A549 (cell line): Measurements from ENCODE around the gene MAP1LC3B2. TPM values are rescaled to one million over a fixed set of nuclear protein-coding genes. Genes with fewer than 3 reads are reported as not detected.
A peak's percentile ranks its signal among the peaks of the same experiment; 100 is the strongest.

Source experiments
- ATAC-seq, 2 experiments: fragments of 200-7000 bp in 1 of 2; fragments of >200 bp in 1 of 2; cut with Nextera tagmentation in 1 of 2; cut with Tn5 transposase in 1 of 2; 3 replicates each; pipeline versions ENCODE4 v1.8.0 to v1.9.1; 2018 to 2020; ENCODE audit warnings: mild to moderate bottlenecking in 1 of 2, moderate library complexity in 1 of 2
- CTCF ChIA-PET: fragments of 300-600 bp; sonication (Branson Sonifier 250); formaldehyde crosslinking; extraction: SDS; loops from one replicate; lab custom pipeline; 2021; ENCODE audit warnings: antibody characterized with exemption, inconsistent platforms; lab: Yijun Ruan, JAX
- POLR2A ChIA-PET: fragments of 350-600 bp; formaldehyde crosslinking; extraction: SDS; loops from one replicate; lab custom pipeline; 2021; ENCODE audit warnings: antibody characterized with exemption, inconsistent platforms; lab: Yijun Ruan, JAX
- DNase-seq, 2 experiments: peaks; one replicate each; pipeline versions ENCODE4 v3.0.0 to v3.0.0-alpha.2; 2011 to 2016; ENCODE audit warnings: low read depth in 1 of 2, low spot score in 1 of 2
- FAIRE-seq: peaks from 2 replicates; lab custom pipeline; 2011; peaks lifted over from hg19 to GRCh38; lab: Jason Lieb, UNC
- H3K27ac ChIP-seq, 2 experiments: fragments of >200 bp; sonication (Bioruptor Twin); formaldehyde crosslinking; 3 replicates each; pipeline ENCODE4 v1.5.1; 2016 to 2017
- H3K4me1 ChIP-seq: fragments of >200 bp; sonication (Bioruptor Twin); formaldehyde crosslinking; 3 replicates; pipeline ENCODE4 v1.6.1; 2016
- H3K4me2 ChIP-seq: fragments of >200 bp; sonication (Bioruptor Twin); formaldehyde crosslinking; 3 replicates; pipeline ENCODE4 v1.6.1; 2016
- H3K4me3 ChIP-seq: fragments of >200 bp; sonication (Bioruptor Twin); formaldehyde crosslinking; 3 replicates; pipeline ENCODE4 v1.5.1; 2016
- H3K9me3 ChIP-seq: fragments of >200 bp; sonication (Bioruptor Twin); formaldehyde crosslinking; 3 replicates; pipeline ENCODE4 v1.6.1; 2016
- BHLHE40 ChIP-seq: IDR thresholded peaks from 2 replicates; pipeline ENCODE4 v1.6.1; 2012; ENCODE audit warnings: low read depth, low read length, inconsistent platforms
- FOXS1 ChIP-seq: fragments of 250-450 bp; sonication (Bioruptor Pico); IDR thresholded peaks from 2 replicates; pipeline ENCODE4 v1.5.0; 2020; ENCODE audit warnings: mild to moderate bottlenecking, moderate library complexity
- HEYL ChIP-seq: fragments of 250-450 bp; sonication (Bioruptor Pico); IDR thresholded peaks from 2 replicates; pipeline ENCODE4 v1.8.0; 2021; ENCODE audit warnings: mild to moderate bottlenecking, moderate library complexity
- HOXB5 ChIP-seq: fragments of 250-450 bp; sonication (Bioruptor Pico); IDR thresholded peaks from 2 replicates; pipeline ENCODE4 v1.5.0; 2020; ENCODE audit warnings: mild to moderate bottlenecking, moderate library complexity
- JUNB ChIP-seq: fragments of >200 bp; sonication (Bioruptor Twin); formaldehyde crosslinking; IDR thresholded peaks from 2 replicates; pipeline ENCODE4 v1.6.1; 2016
- KDM5A ChIP-seq: fragments of 200-600 bp; sonication (generic); IDR thresholded peaks from 2 replicates; pipeline ENCODE4 v1.6.1; 2016; ENCODE audit warnings: antibody characterized with exemption, mild to moderate bottlenecking
- MAFK ChIP-seq: fragments of 450-650 bp; IDR thresholded peaks from 2 replicates; pipeline ENCODE4 v1.6.1; 2014; ENCODE audit not compliant: partially characterized antibody
- NFE2L2 ChIP-seq: fragments of 150-350 bp; conservative IDR thresholded peaks from 2 replicates; pipeline ENCODE4 v1.6.1; 2014; ENCODE audit warnings: low read length
- RARB ChIP-seq: fragments of 250-450 bp; sonication (Bioruptor Pico); IDR thresholded peaks from 2 replicates; pipeline ENCODE4 v1.8.0; 2021; ENCODE audit warnings: mild to moderate bottlenecking, moderate library complexity
- RCOR1 ChIP-seq: fragments of 150-350 bp; IDR thresholded peaks from 2 replicates; pipeline ENCODE4 v1.6.1; 2014; ENCODE audit warnings: antibody characterized with exemption, low read length, low read depth
- RNF2 ChIP-seq: fragments of 200-600 bp; sonication (generic); IDR thresholded peaks from 2 replicates; pipeline ENCODE4 v1.6.1; 2016; ENCODE audit warnings: low read depth, mild to moderate bottlenecking, antibody characterized with exemption, moderate library complexity, borderline replicate concordance
- SMC3 ChIP-seq: fragments of >200 bp; sonication (Bioruptor Twin); formaldehyde crosslinking; IDR thresholded peaks from 3 replicates; pipeline ENCODE4 v1.6.1; 2018; ENCODE audit warnings: inconsistent platforms
- TFCP2L1 ChIP-seq: fragments of 250-450 bp; sonication (Bioruptor Pico); IDR thresholded peaks from 2 replicates; pipeline ENCODE4 v1.5.0; 2021; ENCODE audit warnings: mild to moderate bottlenecking
- TP53 ChIP-seq: fragments of 250-450 bp; sonication (Bioruptor Pico); IDR thresholded peaks from 2 replicates; pipeline ENCODE4 v1.5.0; 2021; ENCODE audit warnings: mild to moderate bottlenecking, moderate library complexity
- ZC3H11A ChIP-seq: fragments of 450-650 bp; IDR thresholded peaks from 2 replicates; pipeline ENCODE4 v1.6.1; 2014; ENCODE audit warnings: antibody characterized with exemption, mild to moderate bottlenecking
- WGBS: methylation state at CpG from one replicate; pipeline ENCODE4 v1.1.6; 2017; ENCODE audit errors: missing lambda C conversion rate; 5-methylcytosine and 5-hydroxymethylcytosine counted together
- polyA plus RNA-seq, 4 experiments: library from polyadenylated mRNA; depleted of rRNA in 3 of 4; stranded (reverse); fragments of >200 nt; fragmentation: RNase III in 1 of 4; extraction: RNeasy Plus Mini Kit Qiagen cat#74134 plus additional on column Dnase treatment in 1 of 4; gene quantifications; 2 replicates in 3 of 4; 3 replicates in 1 of 4; pipeline ENCODE4 v1.2.3, GENCODE V29; 2011 to 2017
- TF ChIP-seq, protein P1 (sequence below): fragments of >200 bp; sonication (Bioruptor Twin); formaldehyde crosslinking; IDR thresholded peaks from 3 replicates; pipeline ENCODE4 v1.6.1; 2016
- TF ChIP-seq, protein P2 (sequence below): fragments of 250-450 bp; sonication (Bioruptor Pico); IDR thresholded peaks from 2 replicates; pipeline ENCODE4 v1.5.0; 2021; ENCODE audit warnings: mild to moderate bottlenecking, moderate library complexity, borderline replicate concordance
- TF ChIP-seq, protein P3 (sequence below): fragments of >200 bp; sonication (Bioruptor Twin); formaldehyde crosslinking; IDR thresholded peaks from 2 replicates; pipeline ENCODE4 v1.6.1; 2016
- TF ChIP-seq, protein P4 (sequence below): fragments of 450-650 bp; IDR thresholded peaks from 2 replicates; pipeline ENCODE4 v1.6.1; 2014; ENCODE audit warnings: antibody characterized with exemption
- TF ChIP-seq, protein P5 (sequence below): IDR thresholded peaks from 2 replicates; pipeline ENCODE4 v1.6.1; 2012

MAP1LC3B2 gene
- polyA plus RNA-seq, 2 of the 4 experiments (the other 2 are of a cell fraction) = 2.1 to 2.8 TPM

DNA sequence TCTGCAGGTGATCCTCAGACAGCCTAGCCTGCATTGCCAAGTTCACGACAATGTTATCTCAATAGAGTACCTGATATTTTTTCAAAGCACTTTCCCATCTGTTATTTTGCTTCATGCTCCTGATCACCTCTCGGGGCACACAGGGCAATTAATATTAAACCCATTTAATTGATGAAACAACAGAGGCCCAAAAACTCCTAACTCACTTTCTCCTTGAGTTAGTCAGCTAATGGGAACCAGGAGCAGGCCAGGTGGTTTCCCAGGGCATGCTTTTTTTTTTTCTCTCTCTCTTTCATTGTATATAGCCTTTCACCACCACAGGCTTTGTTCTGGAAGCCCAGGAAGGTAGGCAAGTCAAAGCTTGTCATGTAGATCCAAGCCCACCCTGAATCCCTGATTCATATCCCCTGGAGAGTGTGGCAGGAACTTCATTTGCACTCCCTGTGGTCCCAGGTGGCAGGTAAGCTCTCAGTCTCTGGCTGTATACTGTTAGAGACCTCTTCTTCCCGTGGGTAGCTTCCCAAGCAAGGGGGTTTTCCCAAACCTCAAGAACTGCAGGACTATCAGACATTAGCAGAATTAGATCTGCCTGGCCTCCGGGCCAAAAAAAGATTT is 41.6 kb upstream of the MAP1LC3B2 start:
- WGBS = 76% methylated on average over 4 of the region's 4 CpGs
- FAIRE-seq (no peak), DNase-seq (no peak), ATAC-seq (no peak)
- H3K9me3 ChIP-seq = no peaks in the 10 kb centered on the region
- no peak overlapping the region for H3K4me2 ChIP-seq
- H3K4me1 ChIP-seq = peaks cover 7% of the 10 kb centered on the region; the same call in 1 of the 3 replicates
- peak overlapping the region in 1 of 2 experiments; percentile 4; a peak in 1 of 6 replicates for H3K27ac ChIP-seq
- TF ChIP-seq, protein P1, sequence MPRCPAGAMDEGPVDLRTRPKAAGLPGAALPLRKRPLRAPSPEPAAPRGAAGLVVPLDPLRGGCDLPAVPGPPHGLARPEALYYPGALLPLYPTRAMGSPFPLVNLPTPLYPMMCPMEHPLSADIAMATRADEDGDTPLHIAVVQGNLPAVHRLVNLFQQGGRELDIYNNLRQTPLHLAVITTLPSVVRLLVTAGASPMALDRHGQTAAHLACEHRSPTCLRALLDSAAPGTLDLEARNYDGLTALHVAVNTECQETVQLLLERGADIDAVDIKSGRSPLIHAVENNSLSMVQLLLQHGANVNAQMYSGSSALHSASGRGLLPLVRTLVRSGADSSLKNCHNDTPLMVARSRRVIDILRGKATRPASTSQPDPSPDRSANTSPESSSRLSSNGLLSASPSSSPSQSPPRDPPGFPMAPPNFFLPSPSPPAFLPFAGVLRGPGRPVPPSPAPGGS = no peak
- no peak for TF ChIP-seq NFE2L2
- TF ChIP-seq HOXB5 (CRISPR knock-in tag) = no peak
- TF ChIP-seq SMC3 = no peak
- TF ChIP-seq FOXS1 = no peak
- TF ChIP-seq, protein P2, sequence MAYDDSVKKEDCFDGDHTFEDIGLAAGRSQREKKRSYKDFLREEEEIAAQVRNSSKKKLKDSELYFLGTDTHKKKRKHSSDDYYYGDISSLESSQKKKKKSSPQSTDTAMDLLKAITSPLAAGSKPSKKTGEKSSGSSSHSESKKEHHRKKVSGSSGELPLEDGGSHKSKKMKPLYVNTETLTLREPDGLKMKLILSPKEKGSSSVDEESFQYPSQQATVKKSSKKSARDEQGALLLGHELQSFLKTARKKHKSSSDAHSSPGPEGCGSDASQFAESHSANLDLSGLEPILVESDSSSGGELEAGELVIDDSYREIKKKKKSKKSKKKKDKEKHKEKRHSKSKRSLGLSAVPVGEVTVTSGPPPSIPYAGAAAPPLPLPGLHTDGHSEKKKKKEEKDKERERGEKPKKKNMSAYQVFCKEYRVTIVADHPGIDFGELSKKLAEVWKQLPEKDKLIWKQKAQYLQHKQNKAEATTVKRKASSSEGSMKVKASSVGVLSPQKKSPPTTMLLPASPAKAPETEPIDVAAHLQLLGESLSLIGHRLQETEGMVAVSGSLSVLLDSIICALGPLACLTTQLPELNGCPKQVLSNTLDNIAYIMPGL (CRISPR knock-in tag) = no peak
- TF ChIP-seq JUNB = no peak
- no peak for TF ChIP-seq TP53 (CRISPR knock-in tag)
- TF ChIP-seq ZC3H11A = no peak
- TF ChIP-seq, protein P3, sequence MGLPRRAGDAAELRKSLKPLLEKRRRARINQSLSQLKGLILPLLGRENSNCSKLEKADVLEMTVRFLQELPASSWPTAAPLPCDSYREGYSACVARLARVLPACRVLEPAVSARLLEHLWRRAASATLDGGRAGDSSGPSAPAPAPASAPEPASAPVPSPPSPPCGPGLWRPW = no peak
- TF ChIP-seq RNF2 = no peak
- TF ChIP-seq HEYL (CRISPR knock-in tag) = no peak
- TF ChIP-seq RARB = no peak
- TF ChIP-seq KDM5A = no peak
- TF ChIP-seq RCOR1 = no peak
- no peak for TF ChIP-seq TFCP2L1
- no peak for TF ChIP-seq MAFK
- TF ChIP-seq, protein P4, sequence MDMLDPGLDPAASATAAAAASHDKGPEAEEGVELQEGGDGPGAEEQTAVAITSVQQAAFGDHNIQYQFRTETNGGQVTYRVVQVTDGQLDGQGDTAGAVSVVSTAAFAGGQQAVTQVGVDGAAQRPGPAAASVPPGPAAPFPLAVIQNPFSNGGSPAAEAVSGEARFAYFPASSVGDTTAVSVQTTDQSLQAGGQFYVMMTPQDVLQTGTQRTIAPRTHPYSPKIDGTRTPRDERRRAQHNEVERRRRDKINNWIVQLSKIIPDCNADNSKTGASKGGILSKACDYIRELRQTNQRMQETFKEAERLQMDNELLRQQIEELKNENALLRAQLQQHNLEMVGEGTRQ = no peak
- TF ChIP-seq BHLHE40 = no peak
- POLR2A ChIA-PET = no interaction called here
- no peak overlapping the region for H3K4me3 ChIP-seq
- CTCF ChIA-PET = no interaction called here

DNA sequence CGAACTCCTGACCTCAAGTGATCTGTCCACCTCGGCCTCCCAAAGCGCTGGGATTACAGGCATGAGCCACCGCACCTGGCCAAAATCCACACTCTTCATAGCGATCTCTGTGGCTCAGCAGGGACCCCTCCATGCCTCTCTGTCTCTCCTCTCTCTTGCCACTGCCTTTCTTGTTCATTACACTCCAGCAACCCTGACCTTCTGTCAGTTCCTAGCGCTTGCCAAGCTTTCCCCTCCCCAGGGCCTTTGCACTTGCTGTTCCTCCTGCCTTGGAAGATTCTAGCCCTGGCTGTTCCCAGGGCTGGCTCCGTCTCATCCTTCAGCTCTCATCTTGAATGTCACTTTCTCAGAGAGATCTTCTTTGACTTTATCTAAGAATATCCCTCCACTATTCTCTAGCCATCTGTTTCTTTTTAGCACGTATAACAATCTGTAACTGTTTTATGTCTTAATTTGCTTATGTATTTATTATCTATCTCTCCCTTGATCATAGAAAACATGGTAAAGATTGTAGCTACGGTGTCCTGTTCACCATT is 38.9 kb upstream of the MAP1LC3B2 start:
- H3K27ac ChIP-seq = peak overlapping the region in 1 of 2 experiments; percentile 15; a peak in 1 of 6 replicates
- FAIRE-seq = no peak
- no peak overlapping the region for H3K4me2 ChIP-seq

More for the DNA sequence above, 38.9 kb upstream of the MAP1LC3B2 start:
- Histone ChIP-seq H3K4me3 (no peak overlapping the region), H3K9me3 (no peaks in the 10 kb centered on the region), H3K4me1 (peaks cover 17% of the 10 kb centered on the region)
- TF ChIP-seq, protein P5, sequence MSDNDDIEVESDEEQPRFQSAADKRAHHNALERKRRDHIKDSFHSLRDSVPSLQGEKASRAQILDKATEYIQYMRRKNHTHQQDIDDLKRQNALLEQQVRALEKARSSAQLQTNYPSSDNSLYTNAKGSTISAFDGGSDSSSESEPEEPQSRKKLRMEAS = no peak
- no peak for TF ChIP-seq BHLHE40
- ATAC-seq (no peak), DNase-seq (no peak)
- 95% methylated on average over 9 of the region's 9 CpGs for WGBS
- ChIA-PET POLR2A (no interaction called here), CTCF (interaction anchor here (1.0 to 1.1 kb wide), 2 partner anchors 22 to 67 kb away, joined by 3 read pairs; no protein-coding TSS in a partner anchor)
